B cell (primary cell): ENCODE measurements around the gene CLSTN2. TPM values are rescaled to one million over a fixed set of nuclear protein-coding genes. Genes with fewer than 3 reads are reported as not detected.

Source experiments
- ATAC-seq: fragments of 200-7000 bp; cut with Tn5 transposase; one replicate; pipeline ENCODE4 v1.10.0; 2021; ENCODE audit warnings: low read depth, mild to moderate bottlenecking, moderate number of reproducible peaks, moderate library complexity
- CTCF ChIA-PET: fragments of 350-600 bp; sonication (Branson Sonifier 250); formaldehyde crosslinking; loops from one replicate; lab custom pipeline; 2021; ENCODE audit warnings: antibody characterized with exemption, inconsistent platforms; lab: Charles Lee
- POLR2A ChIA-PET: fragments of 350-600 bp; sonication (Branson Sonifier 250); formaldehyde crosslinking; loops from one replicate; lab custom pipeline; 2021; ENCODE audit warnings: antibody characterized with exemption; lab: Charles Lee
- DNase-seq: peaks from one replicate; pipeline ENCODE4 v3.0.0; 2013
- H2AFZ ChIP-seq: 2 replicates; pipeline ENCODE4 v1.6.1; 2012; ENCODE audit warnings: mild to moderate bottlenecking, low read depth, low read length; ENCODE audit not compliant: insufficient read depth, poor library complexity, severe bottlenecking
- H3K27ac ChIP-seq, 2 donors: 1 replicate in 1 of 2; 2 replicates in 1 of 2; pipeline ENCODE4 v1.5.1; 2012 to 2013; ENCODE audit warnings: low read length in 2 of 2, mild to moderate bottlenecking in 2 of 2, moderate library complexity in 1 of 2
- H3K27me3 ChIP-seq, 4 experiments: fragments of 200-600 bp in 1 of 4; sonication (generic) in 1 of 4; replicated peaks in 1 of 4; 1 replicate in 2 of 4; 2 replicates in 2 of 4; pipeline versions ENCODE4 v1.6.1 to v1.7.0; 2013 to 2016; ENCODE audit warnings: low read length in 3 of 4, mild to moderate bottlenecking in 2 of 4, mixed read lengths in 1 of 4, moderate library complexity in 1 of 4; ENCODE audit not compliant: insufficient read depth in 4 of 4, control insufficient read depth in 3 of 4; ENCODE audit errors: control extremely low read depth in 1 of 4
- H3K36me3 ChIP-seq, 2 experiments: replicated peaks in 1 of 2; 1 replicate in 1 of 2; 2 replicates in 1 of 2; pipeline versions ENCODE4 v1.6.1 to v1.7.1; 2013; ENCODE audit warnings: low read length in 1 of 2; ENCODE audit not compliant: insufficient read depth in 2 of 2, control insufficient read depth in 1 of 2; ENCODE audit errors: control extremely low read depth in 1 of 2, extremely low read depth in 1 of 2
- H3K4me1 ChIP-seq, 2 donors: fragments of 200-600 bp in 1 of 2; sonication (generic) in 1 of 2; 1 replicate in 1 of 2; 2 replicates in 1 of 2; pipeline versions ENCODE4 v1.5.1 to v1.6.1; 2013 to 2017; ENCODE audit warnings: low read length in 2 of 2; ENCODE audit not compliant: control insufficient read depth in 2 of 2, insufficient read depth in 2 of 2
- H3K4me2 ChIP-seq: replicated peaks from 2 replicates; pipeline ENCODE3; 2012; ENCODE audit warnings: mild to moderate bottlenecking, low read depth, low read length; ENCODE audit not compliant: poor library complexity, severe bottlenecking
- H3K4me3 ChIP-seq, 5 experiments: fragments of 200-600 bp in 1 of 5; sonication (generic) in 1 of 5; 1 replicate in 3 of 5; 2 replicates in 2 of 5; pipeline versions ENCODE4 v1.5.1 to v1.7.0; 2011 to 2016; ENCODE audit warnings: low read length in 4 of 5, mild to moderate bottlenecking in 4 of 5, low read depth in 2 of 5, control low read depth in 1 of 5, moderate library complexity in 1 of 5; ENCODE audit not compliant: insufficient read depth in 1 of 5; ENCODE audit errors: control extremely low read depth in 1 of 5, extremely low read depth in 1 of 5
- H3K79me2 ChIP-seq: fragments of 200-600 bp; sonication (generic); one replicate; pipeline ENCODE4 v1.6.0; 2016; ENCODE audit warnings: low read length; ENCODE audit not compliant: control insufficient read depth, insufficient read depth
- H3K9ac ChIP-seq: fragments of 200-600 bp; sonication (generic); 2 replicates; pipeline ENCODE4 v1.6.1; 2017; ENCODE audit warnings: mild to moderate bottlenecking, low read length, moderate library complexity
- H3K9me3 ChIP-seq, 3 donors: one replicate each; pipeline versions ENCODE4 v1.6.1 to v1.7.1; 2013; ENCODE audit warnings: low read length in 2 of 3; ENCODE audit not compliant: control insufficient read depth in 2 of 3, insufficient read depth in 1 of 3; ENCODE audit errors: control extremely low read depth in 1 of 3
- H4K20me1 ChIP-seq: 2 replicates; pipeline ENCODE4 v1.6.0; 2012; ENCODE audit warnings: mild to moderate bottlenecking, low read length; ENCODE audit not compliant: insufficient read depth, control insufficient read depth, poor library complexity, severe bottlenecking
- H3K27ac Mint-ChIP-seq: one replicate; pipeline ENCODE4 v1.8.0; 2021; ENCODE audit warnings: mixed read lengths
- H3K27me3 Mint-ChIP-seq: one replicate; pipeline ENCODE4 v1.8.0; 2021; ENCODE audit warnings: mixed read lengths
- H3K4me1 Mint-ChIP-seq: one replicate; pipeline ENCODE4 v1.8.0; 2021; ENCODE audit warnings: mixed read lengths
- H3K4me3 Mint-ChIP-seq: one replicate; pipeline ENCODE4 v1.8.0; 2021; ENCODE audit warnings: mixed read lengths
- H3K9me3 Mint-ChIP-seq: one replicate; pipeline ENCODE4 v1.8.0; 2022; ENCODE audit warnings: mixed read lengths; ENCODE audit not compliant: insufficient read depth
- CTCF ChIP-seq: fragments of 200-600 bp; IDR thresholded peaks from one replicate; pipeline ENCODE4 v1.8.0; 2022; ENCODE audit warnings: antibody characterized with exemption, mild to moderate bottlenecking
- EZH2 ChIP-seq: IDR thresholded peaks from 2 replicates; pipeline ENCODE4 v1.6.1; 2012; ENCODE audit warnings: borderline replicate concordance, low read depth, mild to moderate bottlenecking, moderate library complexity, low read length; ENCODE audit not compliant: insufficient read depth, poor library complexity, severe bottlenecking
- WGBS: methylation state at CpG from one replicate; pipeline ENCODE4 v1.1.5; 2013; ENCODE audit warnings: missing lambda C conversion rate; ENCODE audit not compliant: insufficient coverage; 5-methylcytosine and 5-hydroxymethylcytosine counted together
- intact Hi-C: fragments of 100-400 bp; cut with micrococcal nuclease; formaldehyde crosslinking; loops from one replicate; pipeline ENCODE4 v1.10.0; 2022
- polyA plus RNA-seq: library from polyadenylated mRNA; depleted of rRNA; stranded (reverse); fragments of >200 nt; gene quantifications from 2 replicates; pipeline ENCODE4 v1.2.3, GENCODE V29; 2012
- total RNA-seq, 2 donors: library from RNA; stranded (reverse); fragments of 120-200 nt in 1 of 2; gene quantifications; 1 replicate in 1 of 2; 2 replicates in 1 of 2; pipeline versions ENCODE4 v1.2.3 to v1.2.4, GENCODE V29; 2013 to 2022

The CLSTN2 gene
- total and polyA plus RNA-seq, 2 donors (not counting 1 experiment from before 2014, with no cell fraction given) = not detected

- Histone ChIP-seq H3K4me2 (no peak overlapping the region), H3K4me1 (peaks cover 0 to 13% of the 10 kb centered on the region in 2 donors), H3K27ac (no peak overlapping the region), H2AFZ (no peak overlapping the region), H3K36me3 (no peaks in the 10 kb centered on the region), H3K27me3 (peaks cover 0 to 4% (median 2%) of the 10 kb centered on the region in 4 experiments), H3K9me3 (peaks cover 0 to 2% (median 0%) of the 10 kb centered on the region in 3 donors), H3K9ac (no peak overlapping the region), H3K4me3 (no peak overlapping the region), H4K20me1 (no peaks in the 10 kb centered on the region), H3K79me2 (no peaks in the 10 kb centered on the region)
- intact Hi-C loops = no loop called here
- peaks cover 3% of the 10 kb centered on the region for H3K27me3 Mint-ChIP-seq
- ATAC-seq (no peak), DNase-seq (no peak)
- no peak overlapping the region for H3K27ac Mint-ChIP-seq
- ChIA-PET POLR2A (no interaction called here), CTCF (no interaction called here)
- TF ChIP-seq EZH2 = no peak
- H3K4me1 Mint-ChIP-seq = peaks cover 10% of the 10 kb centered on the region
- no peak overlapping the region for H3K4me3 Mint-ChIP-seq
- 82% methylated on average over 2 of the region's 3 CpGs for WGBS
- H3K9me3 Mint-ChIP-seq = no peaks in the 10 kb centered on the region
Observed at GRCh38 chr3:140537727-140538082, 602.7 kb downstream of the CLSTN2 start.

- Histone ChIP-seq H3K4me2 (no peak overlapping the region), H3K36me3 (no peaks in the 10 kb centered on the region), H3K9me3 (no peaks in the 10 kb centered on the region), H4K20me1 (no peaks in the 10 kb centered on the region), H3K27ac (no peak overlapping the region), H3K4me3 (no peak overlapping the region), H3K9ac (no peak overlapping the region), H3K4me1 (peaks cover 0 to 13% of the 10 kb centered on the region in 2 donors), H2AFZ (no peak overlapping the region), H3K27me3 (peaks cover 0 to 4% (median 0%) of the 10 kb centered on the region in 4 experiments), H3K79me2 (no peaks in the 10 kb centered on the region)
- POLR2A ChIA-PET = no interaction called here
- no peak overlapping the region for H3K27ac Mint-ChIP-seq
- H3K27me3 Mint-ChIP-seq = no peaks in the 10 kb centered on the region
- no peaks in the 10 kb centered on the region for H3K9me3 Mint-ChIP-seq
- intact Hi-C loops = no loop called here
- H3K4me3 Mint-ChIP-seq = no peak overlapping the region
- H3K4me1 Mint-ChIP-seq = peaks cover 10% of the 10 kb centered on the region
- CTCF ChIA-PET = no interaction called here
- WGBS = 10% methylated on average over 2 of the region's 5 CpGs
- ATAC-seq = no peak
- peak; percentile 4 for DNase-seq
- TF ChIP-seq CTCF (no peak), EZH2 (no peak)
Observed at GRCh38 chr3:140540262-140540661, 605.3 kb downstream of the CLSTN2 start.
